ENCODE measurements around the gene STX19.

Gene STX19

DNA sequence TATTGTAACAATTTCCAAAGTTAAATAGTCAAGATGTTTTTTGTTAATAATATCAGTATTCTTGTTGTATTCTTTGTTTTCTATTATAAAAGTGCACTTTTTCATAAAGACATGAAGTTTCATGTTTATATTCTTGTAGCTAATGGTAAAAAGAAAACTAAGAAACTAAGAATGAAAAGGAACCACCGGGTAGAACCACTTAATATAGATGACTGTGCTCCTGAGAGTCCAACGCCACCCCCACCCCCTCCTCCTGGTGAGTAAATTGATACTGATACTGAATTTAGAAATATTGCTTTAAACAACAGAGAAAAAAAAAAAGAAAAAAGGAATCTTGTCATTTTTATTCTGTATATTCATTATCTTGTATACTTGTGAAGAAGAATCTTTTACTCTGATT lies 20.9 kb upstream of the STX19 start:
- TF ChIP-seq SIN3A (IDR thresholded peaks at IDR 0.05; ENCODE audit: borderline replicate concordance, insufficient read depth, low read length) (no peak), POLR2AphosphoS5 (IDR thresholded peaks at IDR 0.05; ENCODE audit: low read depth, low read length) (no peak), TAF1 (IDR thresholded peaks at IDR 0.05; ENCODE audit: borderline replicate concordance, insufficient read depth, low read length) (no peak), FOXP2 (optimal IDR thresholded peaks at IDR 0.05; ENCODE audit: borderline replicate concordance, extremely low read depth, extremely low read length, insufficient read depth) (no peak)
- TF ChIP-seq, protein P1, sequence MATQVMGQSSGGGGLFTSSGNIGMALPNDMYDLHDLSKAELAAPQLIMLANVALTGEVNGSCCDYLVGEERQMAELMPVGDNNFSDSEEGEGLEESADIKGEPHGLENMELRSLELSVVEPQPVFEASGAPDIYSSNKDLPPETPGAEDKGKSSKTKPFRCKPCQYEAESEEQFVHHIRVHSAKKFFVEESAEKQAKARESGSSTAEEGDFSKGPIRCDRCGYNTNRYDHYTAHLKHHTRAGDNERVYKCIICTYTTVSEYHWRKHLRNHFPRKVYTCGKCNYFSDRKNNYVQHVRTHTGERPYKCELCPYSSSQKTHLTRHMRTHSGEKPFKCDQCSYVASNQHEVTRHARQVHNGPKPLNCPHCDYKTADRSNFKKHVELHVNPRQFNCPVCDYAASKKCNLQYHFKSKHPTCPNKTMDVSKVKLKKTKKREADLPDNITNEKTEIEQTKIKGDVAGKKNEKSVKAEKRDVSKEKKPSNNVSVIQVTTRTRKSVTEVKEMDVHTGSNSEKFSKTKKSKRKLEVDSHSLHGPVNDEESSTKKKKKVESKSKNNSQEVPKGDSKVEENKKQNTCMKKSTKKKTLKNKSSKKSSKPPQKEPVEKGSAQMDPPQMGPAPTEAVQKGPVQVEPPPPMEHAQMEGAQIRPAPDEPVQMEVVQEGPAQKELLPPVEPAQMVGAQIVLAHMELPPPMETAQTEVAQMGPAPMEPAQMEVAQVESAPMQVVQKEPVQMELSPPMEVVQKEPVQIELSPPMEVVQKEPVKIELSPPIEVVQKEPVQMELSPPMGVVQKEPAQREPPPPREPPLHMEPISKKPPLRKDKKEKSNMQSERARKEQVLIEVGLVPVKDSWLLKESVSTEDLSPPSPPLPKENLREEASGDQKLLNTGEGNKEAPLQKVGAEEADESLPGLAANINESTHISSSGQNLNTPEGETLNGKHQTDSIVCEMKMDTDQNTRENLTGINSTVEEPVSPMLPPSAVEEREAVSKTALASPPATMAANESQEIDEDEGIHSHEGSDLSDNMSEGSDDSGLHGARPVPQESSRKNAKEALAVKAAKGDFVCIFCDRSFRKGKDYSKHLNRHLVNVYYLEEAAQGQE (IDR thresholded peaks at IDR 0.05; ENCODE audit: insufficient read depth in 1 of 2, low read depth in 2 of 2, low read length in 2 of 2): no peak

DNA sequence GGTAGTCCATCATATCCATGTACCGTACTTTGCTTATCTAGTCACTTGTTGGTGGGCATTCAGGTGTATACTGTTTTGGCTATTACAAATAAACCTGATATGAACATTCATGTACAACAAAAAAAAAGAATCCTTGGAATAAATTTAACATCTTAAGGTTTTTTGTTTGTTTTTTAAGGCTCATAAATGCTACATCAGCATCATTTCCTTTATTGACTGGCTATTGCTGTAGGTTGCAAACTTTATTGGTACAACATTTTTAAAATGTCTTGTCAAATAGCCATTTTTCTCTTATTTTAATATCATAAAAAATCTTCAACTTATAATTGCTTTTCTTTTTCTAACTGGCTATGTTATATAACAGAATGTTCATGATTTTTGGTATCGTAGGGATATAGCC lies 18.1 kb upstream of the STX19 start:
- no peak for TF ChIP-seq SIN3A (IDR thresholded peaks at IDR 0.05; ENCODE audit: borderline replicate concordance, insufficient read depth, low read length)
- TF ChIP-seq, protein P1 (IDR thresholded peaks at IDR 0.05; ENCODE audit: insufficient read depth in 1 of 2, low read depth in 2 of 2, low read length in 2 of 2): no peak
- no peak for TF ChIP-seq FOXP2 (optimal IDR thresholded peaks at IDR 0.05; ENCODE audit: borderline replicate concordance, extremely low read depth, extremely low read length, insufficient read depth)
- TF ChIP-seq TAF1 (IDR thresholded peaks at IDR 0.05; ENCODE audit: borderline replicate concordance, insufficient read depth, low read length): no peak
- TF ChIP-seq POLR2AphosphoS5 (IDR thresholded peaks at IDR 0.05; ENCODE audit: low read depth, low read length): no peak

DNA sequence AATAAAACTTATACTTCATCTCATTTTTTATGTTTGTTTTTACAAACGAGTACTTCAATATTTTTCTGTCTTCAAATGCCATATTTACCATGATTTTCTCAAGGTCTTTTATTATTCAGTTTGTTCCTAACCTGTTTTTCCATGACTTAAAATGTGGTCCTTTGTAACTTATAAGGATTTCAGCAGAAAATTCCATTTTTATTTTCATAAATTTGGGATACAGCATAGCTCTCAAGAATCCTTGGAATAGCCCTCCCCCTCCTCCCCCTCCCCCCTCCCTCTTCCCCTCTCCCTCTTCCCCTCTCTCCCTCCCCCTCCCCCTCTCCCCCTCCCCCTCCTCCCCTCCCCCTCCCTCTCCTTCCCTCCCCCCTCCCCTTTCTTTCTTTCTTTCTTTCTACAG lies 14.9 kb upstream of the STX19 start:
- TF ChIP-seq, protein P1 (IDR thresholded peaks at IDR 0.05; ENCODE audit: insufficient read depth in 1 of 2, low read depth in 2 of 2, low read length in 2 of 2): no peak
- TF ChIP-seq POLR2AphosphoS5 (IDR thresholded peaks at IDR 0.05; ENCODE audit: low read depth, low read length) (no peak), FOXP2 (optimal IDR thresholded peaks at IDR 0.05; ENCODE audit: borderline replicate concordance, extremely low read depth, extremely low read length, insufficient read depth) (no peak), TAF1 (IDR thresholded peaks at IDR 0.05; ENCODE audit: borderline replicate concordance, insufficient read depth, low read length) (no peak), SIN3A (IDR thresholded peaks at IDR 0.05; ENCODE audit: borderline replicate concordance, insufficient read depth, low read length) (no peak)

DNA sequence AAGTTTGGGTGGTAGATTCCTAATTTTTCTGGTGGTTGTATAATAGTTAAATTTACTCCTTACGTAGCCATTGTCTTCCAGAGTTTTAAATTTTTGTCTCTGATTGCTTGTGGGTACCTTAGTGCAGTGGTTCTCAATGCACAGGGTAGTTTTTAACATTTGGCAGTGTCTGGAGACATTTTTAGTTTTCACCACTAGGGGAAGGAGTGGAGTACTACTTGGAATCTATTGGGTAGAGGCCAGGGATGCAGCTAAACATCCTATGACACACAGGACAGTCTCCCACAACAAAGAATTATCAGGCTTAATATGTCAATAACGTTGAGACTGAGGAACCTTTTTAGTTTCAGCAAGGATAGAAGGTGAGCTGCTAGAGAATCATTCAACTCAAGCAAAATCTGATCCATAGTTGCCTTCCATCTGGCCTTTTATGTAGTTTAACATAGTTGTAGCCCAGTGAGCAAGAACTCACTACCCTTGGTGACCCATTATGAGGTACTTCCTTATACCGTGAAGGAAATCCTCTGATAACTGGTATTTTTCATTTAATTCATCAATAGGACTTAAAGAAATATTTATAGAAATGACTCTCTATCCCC lies 8.6 kb upstream of the STX19 start:
- TF ChIP-seq, protein P1 (IDR thresholded peaks at IDR 0.05; ENCODE audit: insufficient read depth in 1 of 2, low read depth in 2 of 2, low read length in 2 of 2): no peak
- TF ChIP-seq SIN3A (IDR thresholded peaks at IDR 0.05; ENCODE audit: borderline replicate concordance, insufficient read depth, low read length) (no peak), TAF1 (IDR thresholded peaks at IDR 0.05; ENCODE audit: borderline replicate concordance, insufficient read depth, low read length) (no peak), FOXP2 (optimal IDR thresholded peaks at IDR 0.05; ENCODE audit: borderline replicate concordance, extremely low read depth, extremely low read length, insufficient read depth) (no peak), POLR2AphosphoS5 (IDR thresholded peaks at IDR 0.05; ENCODE audit: low read depth, low read length) (no peak)
